HPDE6-E6E7 (cell line): Measurements from ENCODE around the gene PADI2.

Experiments
- DNase-seq: peaks from one replicate; pipeline ENCODE4 v3.0.0; 2011; ENCODE audit warnings: missing footprints; ENCODE audit errors: extremely low spot score

PADI2 gene

DNA sequence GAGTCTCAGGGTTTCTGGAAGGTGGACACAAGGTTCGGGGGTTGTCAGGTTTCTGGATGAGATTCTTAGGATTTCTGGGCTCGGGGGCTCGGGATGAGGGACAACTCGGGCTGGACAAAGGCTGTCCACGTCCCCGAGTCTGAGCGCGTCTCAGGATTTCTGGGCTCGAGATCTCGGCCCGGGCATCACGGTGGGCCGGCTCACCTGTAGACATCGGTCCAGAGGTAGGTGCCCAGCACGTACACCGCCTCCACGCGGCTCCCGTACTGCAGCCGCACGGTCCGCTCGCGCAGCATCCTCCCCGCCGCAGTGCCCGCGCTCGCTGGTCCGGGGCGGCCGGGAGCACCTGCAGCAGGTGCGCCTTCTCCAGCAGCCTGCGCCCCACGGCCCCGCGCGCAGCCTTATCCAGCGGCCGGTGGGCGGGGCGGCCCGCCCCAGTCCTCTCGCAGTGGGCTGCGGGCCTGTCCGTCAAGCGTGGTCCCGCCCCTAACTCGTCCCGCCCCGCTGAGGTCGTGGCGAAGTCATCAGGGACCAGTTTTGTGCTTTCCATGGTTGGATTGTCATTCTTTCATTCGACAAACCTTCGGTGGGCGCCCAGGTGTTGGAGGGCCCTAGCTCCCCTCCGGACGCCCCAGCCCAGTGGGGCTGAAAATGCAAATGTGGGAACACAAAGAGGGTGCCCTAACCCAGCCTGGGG lies at the start of gene PADI2:
PADI2 (minus strand) TSS at position 376 of the 697 bp plus-strand sequence; CDS start at position 296, 80 bp downstream.
- DNase-seq: peak; percentile 84

GRCh38 chr1:17168091-17168876 lies 49.0 kb upstream of the PADI2 start:
- peak; percentile 63 for DNase-seq

DNA sequence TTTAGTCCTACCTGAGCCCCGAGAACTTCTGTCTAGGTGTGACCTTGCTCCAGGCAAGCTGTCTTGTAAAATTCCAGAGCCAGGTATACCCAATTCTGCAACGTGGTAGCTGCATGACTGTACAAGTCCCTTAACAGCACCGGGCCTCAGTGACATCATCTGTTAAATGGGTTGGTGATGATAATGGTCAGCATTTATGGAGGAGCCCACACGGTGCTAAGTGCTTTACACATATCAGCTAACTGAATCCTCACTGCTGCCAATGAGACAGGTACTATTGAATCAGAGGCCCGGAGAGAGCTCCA lies 48.5 kb upstream of the PADI2 start:
- DNase-seq: no peak

GRCh38 chr1:17167041-17167785 lies 48.0 kb upstream of the PADI2 start:
- DNase-seq: no peak

GRCh38 chr1:17165823-17166222 lies 46.6 kb upstream of the PADI2 start:
- no peak for DNase-seq

GRCh38 chr1:17163789-17164666 lies 44.8 kb upstream of the PADI2 start:
- no peak for DNase-seq

DNA sequence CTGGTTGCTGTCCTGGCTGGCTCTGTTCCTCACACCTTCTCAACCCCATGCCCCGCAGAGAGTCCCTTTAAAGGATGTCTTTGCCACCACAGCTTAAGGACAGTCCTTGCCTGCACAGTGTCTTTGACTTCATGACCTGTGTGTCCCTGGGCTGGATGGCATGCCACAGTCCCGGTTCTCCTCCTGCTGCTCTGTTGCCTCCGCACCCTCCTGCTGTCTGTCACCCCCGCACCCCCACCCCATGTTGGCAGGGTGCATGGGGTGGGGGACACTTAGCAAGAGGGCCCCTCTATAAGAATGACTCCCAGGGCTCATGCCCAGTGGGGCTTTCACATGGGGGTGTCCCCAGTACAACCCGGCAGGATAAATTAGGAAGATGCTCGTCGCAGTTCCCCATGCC lies 44.1 kb upstream of the PADI2 start:
- no peak for DNase-seq

GRCh38 chr1:17162941-17163340 lies 43.7 kb upstream of the PADI2 start:
- DNase-seq: peak; percentile 61

- no peak for DNase-seq
Measured at GRCh38 chr1:17161926-17162800, 42.9 kb upstream of the PADI2 start.

- DNase-seq: no peak
Measured at GRCh38 chr1:17161137-17161740, 42.0 kb upstream of the PADI2 start.

GRCh38 chr1:17158961-17159360 lies 39.7 kb upstream of the PADI2 start:
- no peak for DNase-seq

GRCh38 chr1:17156108-17156507 lies 36.9 kb upstream of the PADI2 start:
- no peak for DNase-seq

- no peak for DNase-seq
Measured at GRCh38 chr1:17155257-17155920, 36.1 kb upstream of the PADI2 start.

DNA sequence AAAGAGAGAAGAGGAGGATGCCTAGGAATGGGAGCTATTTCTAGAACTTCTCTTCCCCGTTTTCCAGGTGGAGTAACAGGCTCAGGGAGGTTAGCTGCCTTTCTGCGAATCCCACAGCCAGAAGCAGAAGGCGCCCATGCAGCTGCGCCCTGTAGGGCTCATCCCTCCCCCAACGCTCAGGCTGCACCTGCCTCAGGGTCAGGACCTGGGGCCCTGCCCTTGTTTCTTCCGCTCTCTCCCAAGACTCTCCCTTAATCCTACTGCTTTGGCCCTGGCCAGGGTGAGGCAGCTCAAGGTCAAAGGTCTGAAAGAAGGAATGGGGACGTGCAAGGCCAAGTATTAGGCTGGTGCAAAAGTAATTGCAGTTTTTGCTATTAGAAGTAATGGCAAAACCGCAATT lies 30.5 kb upstream of the PADI2 start:
- no peak for DNase-seq

GRCh38 chr1:17148950-17149608 lies 29.8 kb upstream of the PADI2 start:
- no peak for DNase-seq

DNA sequence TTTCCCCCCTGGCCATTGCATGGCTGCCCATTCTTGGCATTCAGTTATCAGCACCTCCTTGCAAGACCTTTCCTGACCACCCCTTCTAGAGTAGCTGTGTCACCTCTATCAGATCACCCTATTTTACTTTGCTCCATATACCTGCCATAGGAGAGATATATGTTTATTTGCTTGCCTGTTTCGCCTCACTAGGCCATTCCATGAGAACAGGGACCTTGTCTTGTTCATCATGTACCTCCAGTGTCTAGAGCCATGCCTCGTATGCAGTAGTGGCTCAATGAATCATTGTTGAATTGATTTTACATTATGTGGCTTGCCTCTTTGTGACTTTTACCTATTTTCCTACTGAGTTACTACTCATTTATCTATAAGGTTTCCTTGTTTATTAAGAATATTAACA lies 26.4 kb upstream of the PADI2 start:
- no peak for DNase-seq

GRCh38 chr1:17143760-17144159 lies 24.5 kb upstream of the PADI2 start:
- DNase-seq: no peak

GRCh38 chr1:17141441-17142197 lies 22.4 kb upstream of the PADI2 start:
- no peak for DNase-seq
